Uterus (tissue), 4 donors: ENCODE results near the gene SLC6A8. TPM values are rescaled to one million over a fixed set of nuclear protein-coding genes. Genes with fewer than 3 reads are reported as not detected.
A peak's percentile ranks its signal among the peaks of the same experiment; 100 is the strongest.

ENCODE experiments used
- DNase-seq, 2 donors: peaks; one replicate each; pipeline ENCODE4 v3.0.0-alpha.2; 2019 to 2020
- H3K27ac ChIP-seq, 2 donors: fragments of 200-600 bp; sonication (generic); 1 replicate in 1 of 2; 2 replicates in 1 of 2; pipeline ENCODE4 v1.5.1; 2016 to 2018
- H3K27me3 ChIP-seq, 2 donors: fragments of 200-600 bp; sonication (generic); one replicate each; pipeline ENCODE4 v1.5.1; 2018 to 2019; ENCODE audit warnings: control low read depth in 1 of 2
- H3K36me3 ChIP-seq, 2 donors: fragments of 200-600 bp; sonication (generic); one replicate each; pipeline ENCODE4 v1.5.1; 2019; ENCODE audit warnings: control low read depth in 1 of 2
- H3K4me1 ChIP-seq, 2 donors: fragments of 200-600 bp; sonication (generic); one replicate each; pipeline ENCODE4 v1.5.1; 2018 to 2019; ENCODE audit warnings: control low read depth in 1 of 2
- H3K4me3 ChIP-seq, 2 donors: fragments of 200-600 bp; sonication (generic); 1 replicate in 1 of 2; 2 replicates in 1 of 2; pipeline ENCODE4 v1.5.1; 2018 to 2019; ENCODE audit warnings: mild to moderate bottlenecking in 1 of 2
- H3K9me3 ChIP-seq, 2 donors: fragments of 200-600 bp; sonication (generic); one replicate each; pipeline ENCODE4 v1.5.1; 2019; ENCODE audit warnings: control low read depth in 1 of 2
- POLR2A ChIP-seq, 2 donors: fragments of 450-650 bp; IDR thresholded peaks; one replicate each; pipeline ENCODE4 v1.6.1; 2016; ENCODE audit warnings: antibody characterized with exemption in 2 of 2, mild to moderate bottlenecking in 1 of 2, moderate library complexity in 1 of 2
- intact Hi-C: fragments of 100-400 bp; cut with DNase I; formaldehyde crosslinking; loops from one replicate; pipeline ENCODE4 v1.15.1; 2023; ENCODE audit warnings: low total_unique reads
- total RNA-seq, 4 donors: library from RNA; depleted of rRNA in 3 of 4; stranded (reverse); fragments of >200 nt in 3 of 4; gene quantifications; one replicate each; pipeline versions ENCODE4 v1.1.0 to v1.2.4, GENCODE V29; 2014 to 2023
- TF ChIP-seq, protein P1 (sequence below), 4 experiments: fragments of 200-600 bp in 2 of 4; fragments of 450-650 bp in 2 of 4; sonication (generic) in 2 of 4; IDR thresholded peaks; one replicate each; pipeline ENCODE4 v1.5.1; 2016 to 2019; ENCODE audit warnings: antibody characterized with exemption in 4 of 4, mild to moderate bottlenecking in 2 of 4, moderate library complexity in 1 of 4
- donor health status: DM: yes; HTN: yes; CAD: no.

Gene SLC6A8
- total RNA-seq, 4 donors from 2014 or later: 4.7 to 40.3 (median 11.2) TPM

DNA sequence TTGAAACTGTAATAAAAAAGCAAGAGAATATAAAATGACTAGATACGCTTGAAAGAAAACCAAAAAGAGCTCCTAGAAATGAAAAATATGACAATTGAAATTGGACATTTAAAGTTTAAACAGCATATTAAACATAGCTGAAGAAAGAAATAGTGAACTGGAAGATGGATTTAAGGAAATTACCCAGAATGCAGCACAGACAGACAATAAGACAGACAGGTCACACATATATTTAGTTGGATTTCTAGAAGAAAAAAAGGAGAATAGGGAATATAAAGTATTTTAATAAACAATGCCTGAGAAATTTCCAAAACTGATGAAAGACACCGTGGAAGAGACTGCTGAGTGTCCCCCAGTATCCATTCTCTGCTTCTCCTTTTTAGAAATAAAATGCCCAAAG is 34.2 kb upstream of the SLC6A8 start:
- intact Hi-C loops: no loop called here
- Histone ChIP-seq H3K4me3 (no peak overlapping the region), H3K9me3 (no peaks in the 10 kb centered on the region), H3K36me3 (no peaks in the 10 kb centered on the region), H3K27me3 (no peaks in the 10 kb centered on the region), H3K4me1 (no peaks in the 10 kb centered on the region), H3K27ac (no peak overlapping the region)
- TF ChIP-seq, protein P1, sequence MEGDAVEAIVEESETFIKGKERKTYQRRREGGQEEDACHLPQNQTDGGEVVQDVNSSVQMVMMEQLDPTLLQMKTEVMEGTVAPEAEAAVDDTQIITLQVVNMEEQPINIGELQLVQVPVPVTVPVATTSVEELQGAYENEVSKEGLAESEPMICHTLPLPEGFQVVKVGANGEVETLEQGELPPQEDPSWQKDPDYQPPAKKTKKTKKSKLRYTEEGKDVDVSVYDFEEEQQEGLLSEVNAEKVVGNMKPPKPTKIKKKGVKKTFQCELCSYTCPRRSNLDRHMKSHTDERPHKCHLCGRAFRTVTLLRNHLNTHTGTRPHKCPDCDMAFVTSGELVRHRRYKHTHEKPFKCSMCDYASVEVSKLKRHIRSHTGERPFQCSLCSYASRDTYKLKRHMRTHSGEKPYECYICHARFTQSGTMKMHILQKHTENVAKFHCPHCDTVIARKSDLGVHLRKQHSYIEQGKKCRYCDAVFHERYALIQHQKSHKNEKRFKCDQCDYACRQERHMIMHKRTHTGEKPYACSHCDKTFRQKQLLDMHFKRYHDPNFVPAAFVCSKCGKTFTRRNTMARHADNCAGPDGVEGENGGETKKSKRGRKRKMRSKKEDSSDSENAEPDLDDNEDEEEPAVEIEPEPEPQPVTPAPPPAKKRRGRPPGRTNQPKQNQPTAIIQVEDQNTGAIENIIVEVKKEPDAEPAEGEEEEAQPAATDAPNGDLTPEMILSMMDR (IDR thresholded peaks at IDR 0.05): no peak
- TF ChIP-seq POLR2A (IDR thresholded peaks at IDR 0.05): no peak
- DNase-seq: no peak

DNA sequence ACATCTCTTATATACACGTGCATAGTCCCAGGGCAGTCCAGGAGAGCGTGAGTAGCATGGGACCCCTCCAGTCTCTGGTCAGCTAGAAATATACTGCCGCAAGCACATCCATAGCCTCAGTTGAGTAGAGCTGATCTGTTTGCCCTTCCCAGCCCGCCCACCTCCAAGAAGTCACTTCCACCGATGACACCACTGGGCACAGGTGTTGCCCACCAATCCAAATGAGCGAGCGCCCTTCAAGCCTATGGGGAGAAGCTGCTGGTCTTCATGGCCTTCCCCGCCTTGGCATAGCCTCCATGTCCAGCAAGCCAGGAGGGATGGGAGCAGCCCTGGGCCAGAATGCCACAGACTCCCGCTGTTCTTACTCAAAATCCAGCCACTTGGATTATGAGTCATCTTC is 30.6 kb upstream of the SLC6A8 start:
- Histone ChIP-seq H3K4me3 (no peak overlapping the region), H3K27me3 (peaks cover 0 to 10% of the 10 kb centered on the region in 2 donors), H3K9me3 (no peaks in the 10 kb centered on the region), H3K36me3 (no peaks in the 10 kb centered on the region), H3K4me1 (no peaks in the 10 kb centered on the region), H3K27ac (no peak overlapping the region)
- no peak for TF ChIP-seq POLR2A (IDR thresholded peaks at IDR 0.05)
- TF ChIP-seq, protein P1 (IDR thresholded peaks at IDR 0.05): no peak
- peak in 1 of 2 donors; percentile 6 for DNase-seq
- intact Hi-C loops: no loop called here

DNA sequence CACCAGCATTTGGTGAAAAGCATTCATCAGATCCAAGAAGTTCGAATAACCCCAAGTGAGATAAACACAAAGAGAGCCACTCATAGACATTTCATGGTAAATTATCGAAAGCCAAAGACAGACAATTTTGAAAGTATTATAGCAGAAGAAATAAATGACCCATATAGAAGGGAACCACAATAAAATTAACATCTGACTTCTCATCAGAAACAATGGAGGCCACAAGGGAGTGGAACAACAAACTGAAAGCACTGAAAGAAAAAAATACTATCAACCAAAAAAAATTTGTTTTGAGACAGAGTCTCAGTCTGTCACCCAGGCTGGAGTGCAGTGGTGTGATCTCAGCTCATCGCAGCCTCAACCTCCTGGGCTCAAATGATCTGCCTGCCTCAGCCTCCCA is 28.5 kb upstream of the SLC6A8 start:
- Histone ChIP-seq H3K4me1 (no peaks in the 10 kb centered on the region), H3K4me3 (no peak overlapping the region), H3K9me3 (no peaks in the 10 kb centered on the region), H3K27ac (no peak overlapping the region), H3K27me3 (peaks cover 0 to 26% of the 10 kb centered on the region in 2 donors), H3K36me3 (no peaks in the 10 kb centered on the region)
- no peak for TF ChIP-seq POLR2A (IDR thresholded peaks at IDR 0.05)
- TF ChIP-seq, protein P1 (IDR thresholded peaks at IDR 0.05): no peak
- intact Hi-C loops: no loop called here
- DNase-seq: no peak

DNA sequence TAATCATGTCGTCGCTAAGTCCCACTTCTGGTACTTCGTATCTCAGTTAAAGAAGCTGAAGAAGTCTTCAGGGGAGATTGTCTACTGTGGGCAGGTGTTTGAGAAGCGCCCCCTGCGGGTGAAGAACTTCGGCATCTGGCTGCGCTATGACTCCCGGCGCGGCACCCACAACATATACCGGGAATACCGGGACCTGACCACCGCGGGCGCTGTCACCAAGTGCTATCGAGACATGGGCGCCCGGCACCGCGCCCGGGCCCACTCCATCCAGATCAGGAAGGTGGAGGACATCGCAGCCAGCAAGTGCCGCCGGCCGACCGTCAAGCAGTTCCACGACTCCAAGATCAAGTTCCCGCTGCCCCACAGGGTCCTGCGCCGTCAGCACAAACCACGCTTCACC is 25.5 kb upstream of the SLC6A8 start:
- intact Hi-C loops: loop anchor here (10.0 kb wide), 1 partner anchor 107 kb away; no protein-coding TSS in a partner anchor
- H3K4me1 ChIP-seq: no peaks in the 10 kb centered on the region
- no peaks in the 10 kb centered on the region for H3K9me3 ChIP-seq
- H3K27ac ChIP-seq: no peak overlapping the region
- DNase-seq: no peak
- TF ChIP-seq POLR2A (IDR thresholded peaks at IDR 0.05): no peak
- TF ChIP-seq, protein P1 (IDR thresholded peaks at IDR 0.05): peak in 2 of 4 experiments; percentile 28
- no peaks in the 10 kb centered on the region for H3K36me3 ChIP-seq
- peaks cover 0 to 26% of the 10 kb centered on the region in 2 donors for H3K27me3 ChIP-seq
- no peak overlapping the region for H3K4me3 ChIP-seq

DNA sequence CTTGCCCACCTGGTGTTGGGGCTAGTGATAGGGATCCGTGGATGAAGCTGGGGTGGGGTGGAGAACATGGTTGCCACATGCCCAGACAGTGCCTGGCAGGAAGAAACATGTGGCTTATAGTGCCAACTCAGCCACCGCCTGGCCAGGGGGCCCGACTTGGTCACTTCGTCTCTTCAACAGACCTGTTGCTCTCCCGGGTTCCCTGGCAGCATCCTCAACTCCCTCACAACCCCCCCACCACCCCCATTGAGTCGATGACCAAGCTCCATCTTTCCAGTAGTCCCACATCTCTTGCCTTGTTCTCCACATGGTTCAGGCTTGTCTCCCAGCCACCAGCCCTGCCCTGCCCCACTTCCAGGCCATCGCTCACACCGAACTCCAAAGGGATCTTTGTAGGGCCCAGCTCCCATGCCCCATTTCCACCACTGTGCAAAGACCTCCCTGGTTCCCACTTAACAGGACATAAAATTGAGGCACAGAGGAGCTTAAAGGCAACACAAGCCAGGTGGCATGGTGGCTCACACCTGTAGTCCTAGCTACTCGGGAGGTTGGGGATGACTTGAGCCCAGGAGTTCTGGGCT is 21.9 kb upstream of the SLC6A8 start:
- TF ChIP-seq POLR2A (IDR thresholded peaks at IDR 0.05): no peak
- TF ChIP-seq, protein P1 (IDR thresholded peaks at IDR 0.05): no peak
- Histone ChIP-seq H3K4me1 (no peaks in the 10 kb centered on the region), H3K27me3 (peaks cover 0 to 26% of the 10 kb centered on the region in 2 donors), H3K27ac (no peak overlapping the region), H3K9me3 (no peaks in the 10 kb centered on the region), H3K4me3 (no peak overlapping the region), H3K36me3 (no peaks in the 10 kb centered on the region)
- DNase-seq: no peak
- intact Hi-C loops: loop anchor here (10.0 kb wide), 1 partner anchor 111 kb away; no protein-coding TSS in a partner anchor
